ENCODE measurements around the gene PACS1. TPM values are rescaled to one million over a fixed set of nuclear protein-coding genes. Genes with fewer than 3 reads are reported as not detected.
"Not testable (repeated sequence)": the region's sequence is repeated elsewhere in the genome, so short reads cannot be mapped to it uniquely, and the experiment has no call there.

PACS1 gene
- total RNA-seq, 1 donor from 2014 or later = 50.8 TPM

DNA sequence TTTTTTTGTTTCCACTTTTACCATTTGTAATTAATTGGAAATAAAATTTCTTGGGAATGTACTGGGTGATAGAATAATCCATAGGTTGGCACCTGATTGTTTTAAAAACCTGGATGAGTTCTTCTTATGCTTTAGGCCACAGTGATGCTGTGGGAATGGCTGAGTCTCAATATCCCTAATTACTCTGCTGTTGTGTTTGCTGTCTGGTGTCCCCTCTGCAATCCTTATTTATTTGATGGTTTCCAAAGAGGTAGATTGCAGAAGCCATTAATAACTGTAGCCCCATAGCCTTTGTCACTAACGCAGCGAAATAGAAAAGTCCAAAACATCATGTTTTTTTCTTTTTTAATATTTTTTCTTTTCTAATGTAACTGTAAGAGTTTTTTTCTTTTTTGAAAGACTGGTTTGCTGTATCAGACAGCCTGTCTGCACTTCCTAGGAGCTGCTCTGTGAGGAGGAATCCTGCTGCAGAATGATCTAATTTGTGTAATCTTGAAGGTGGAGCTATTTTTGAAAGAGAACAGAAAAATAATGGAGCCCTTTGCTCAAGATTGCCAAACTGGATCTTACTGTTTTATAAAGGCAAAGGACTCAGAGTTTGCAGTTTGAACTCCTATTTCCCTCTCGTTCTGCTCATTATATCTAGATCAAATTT is 14.9 kb downstream of the PACS1 start:
- Histone ChIP-seq H3K27ac (no peak overlapping the region), H3K27me3 (ENCODE audit: low read depth) (no peaks in the 10 kb centered on the region), H3K9me3 (no peaks in the 10 kb centered on the region), H3K36me3 (no peaks in the 10 kb centered on the region), H3K4me3 (no peak overlapping the region), H3K4me1 (peaks cover 44% of the 10 kb centered on the region)
- no peak for DNase-seq
- intact Hi-C loops (cut with DNase I) = no loop called here
- ATAC-seq = no peak
- no peak for TF ChIP-seq CTCF (IDR thresholded peaks at IDR 0.05)

DNA sequence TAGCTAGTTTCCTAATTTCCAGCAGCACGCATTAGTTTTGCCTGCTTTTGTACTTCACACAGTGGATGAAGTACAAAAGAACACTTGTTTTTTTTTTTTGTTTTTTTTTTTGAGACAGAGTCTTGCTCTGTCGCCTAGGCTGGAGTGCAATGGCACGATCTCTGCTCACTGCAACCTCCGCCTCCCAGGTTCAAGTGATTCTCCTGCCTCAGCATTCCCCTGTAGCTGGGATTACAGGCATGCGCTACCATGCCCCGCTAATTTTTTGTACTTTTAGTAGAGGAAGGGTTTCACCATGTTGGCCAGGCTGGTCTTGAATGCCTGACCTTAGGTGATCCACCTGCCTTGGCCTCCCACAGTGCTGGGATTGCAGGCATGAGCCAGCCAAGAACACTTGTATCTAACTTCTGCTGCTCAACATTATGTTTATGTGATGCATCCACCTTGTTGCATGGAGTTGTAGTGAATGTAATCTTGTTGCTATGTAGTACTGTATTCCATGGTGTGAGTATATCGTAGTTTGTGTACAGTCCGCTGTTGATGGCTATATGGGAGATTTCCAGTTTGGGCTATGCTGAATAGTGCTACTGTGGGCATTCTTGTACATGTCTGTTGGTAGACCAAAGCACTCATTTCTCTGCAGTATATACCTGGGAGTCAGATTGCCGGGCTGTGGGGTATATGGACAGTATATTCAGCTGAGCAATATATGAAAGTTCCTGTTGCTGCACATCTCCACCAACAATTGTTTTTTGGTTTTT is 17.3 kb downstream of the PACS1 start:
- Histone ChIP-seq H3K9me3 (no peaks in the 10 kb centered on the region), H3K4me3 (no peak overlapping the region), H3K4me1 (peaks cover 20% of the 10 kb centered on the region), H3K27me3 (ENCODE audit: low read depth) (no peaks in the 10 kb centered on the region), H3K27ac (no peak overlapping the region), H3K36me3 (no peaks in the 10 kb centered on the region)
- ATAC-seq (no peak), DNase-seq (no peak)
- TF ChIP-seq CTCF (IDR thresholded peaks at IDR 0.05) = no peak
- intact Hi-C loops (cut with DNase I) = no loop called here

DNA sequence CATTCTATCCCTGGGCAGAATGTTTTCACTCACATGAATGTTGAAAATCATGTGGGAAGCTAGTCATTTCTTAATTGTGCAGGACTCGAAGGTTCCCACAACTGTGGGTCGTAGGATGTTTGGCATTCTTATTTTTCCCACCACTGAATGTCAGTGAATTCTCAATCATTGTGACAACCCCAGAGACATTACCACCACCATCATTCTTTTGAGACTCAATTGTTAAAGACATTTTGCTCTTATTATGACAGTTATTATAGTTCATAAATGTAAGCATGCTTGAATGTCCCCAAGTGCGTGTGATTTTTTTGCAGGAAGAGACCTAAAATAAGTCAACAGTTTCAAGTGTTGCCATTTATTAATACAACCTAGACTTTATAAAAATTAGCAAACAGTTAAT is 19.0 kb downstream of the PACS1 start:
- intact Hi-C loops (cut with DNase I) = no loop called here
- H3K27me3 ChIP-seq (ENCODE audit: low read depth) = no peaks in the 10 kb centered on the region
- H3K36me3 ChIP-seq = no peaks in the 10 kb centered on the region
- no peak for ATAC-seq
- H3K4me3 ChIP-seq = no peak overlapping the region
- DNase-seq = no peak
- peaks cover 2% of the 10 kb centered on the region for H3K4me1 ChIP-seq
- H3K27ac ChIP-seq = no peak overlapping the region
- H3K9me3 ChIP-seq = no peaks in the 10 kb centered on the region
- no peak for TF ChIP-seq CTCF (IDR thresholded peaks at IDR 0.05)

DNA sequence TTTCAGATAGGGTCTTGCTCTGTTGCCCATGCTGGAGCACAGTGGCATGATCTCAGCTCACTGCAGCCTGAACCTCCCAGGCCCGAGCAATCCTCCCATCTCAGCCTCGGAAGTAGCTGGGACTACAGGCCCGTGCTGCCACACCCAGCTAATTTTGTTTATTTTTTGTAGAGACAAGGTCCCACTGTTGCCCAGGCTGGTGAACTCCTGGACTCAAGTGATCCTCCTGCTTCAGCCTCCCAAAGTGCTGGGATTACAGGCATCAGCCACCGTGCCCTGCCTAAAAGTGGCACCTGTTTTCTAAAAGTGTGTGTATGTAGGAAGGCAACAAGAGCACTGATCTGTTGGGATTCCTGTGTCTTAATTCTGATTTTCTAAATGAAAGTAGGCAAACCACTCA is 20.2 kb downstream of the PACS1 start:
- ATAC-seq (no peak), DNase-seq (no peak)

GRCh38 chr11:66092125-66092524 is 22.1 kb downstream of the PACS1 start:
- H3K36me3 ChIP-seq; DNase-seq; intact Hi-C loops (cut with DNase I); H3K4me3 ChIP-seq; H3K4me1 ChIP-seq; H3K9me3 ChIP-seq; ATAC-seq; H3K27ac ChIP-seq; H3K27me3 ChIP-seq (ENCODE audit: low read depth): not testable (repeated sequence)

More for the DNA sequence above, 20.2 kb downstream of the PACS1 start:
- Histone ChIP-seq H3K9me3 (no peaks in the 10 kb centered on the region), H3K4me3 (no peak overlapping the region), H3K27me3 (ENCODE audit: low read depth) (no peaks in the 10 kb centered on the region), H3K4me1 (no peaks in the 10 kb centered on the region), H3K27ac (no peak overlapping the region), H3K36me3 (no peaks in the 10 kb centered on the region)
- TF ChIP-seq CTCF (IDR thresholded peaks at IDR 0.05) = no peak
- intact Hi-C loops (cut with DNase I) = no loop called here

DNA sequence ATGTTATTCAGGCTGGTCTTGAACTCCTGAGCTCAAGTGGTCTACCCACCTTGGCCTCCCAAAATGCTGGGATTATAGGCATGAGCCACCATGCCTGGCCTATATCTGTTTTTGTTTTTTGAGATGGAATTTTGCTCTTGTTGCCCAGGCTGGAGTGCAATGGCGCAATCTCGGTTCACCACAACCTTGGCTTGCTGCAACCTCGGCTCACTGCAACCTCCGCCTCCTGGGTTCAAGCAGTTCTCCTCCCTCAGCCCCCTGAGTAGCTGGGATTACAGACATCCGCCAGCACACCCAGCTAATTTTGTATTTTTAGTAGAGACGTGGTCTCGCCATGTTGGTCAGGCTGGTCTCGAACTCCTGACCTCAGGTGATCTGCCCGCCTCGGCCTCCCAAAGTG is 29.7 kb downstream of the PACS1 start:
- peaks cover 24% of the 10 kb centered on the region for H3K4me1 ChIP-seq
- intact Hi-C loops (cut with DNase I) = not testable (repeated sequence)

More for the DNA sequence above, 29.7 kb downstream of the PACS1 start:
- H3K36me3 ChIP-seq; H3K9me3 ChIP-seq; H3K4me3 ChIP-seq; H3K27ac ChIP-seq; ATAC-seq; DNase-seq; H3K27me3 ChIP-seq (ENCODE audit: low read depth): not testable (repeated sequence)
